ENCODE results near the gene GRAMD1B.

DNA sequence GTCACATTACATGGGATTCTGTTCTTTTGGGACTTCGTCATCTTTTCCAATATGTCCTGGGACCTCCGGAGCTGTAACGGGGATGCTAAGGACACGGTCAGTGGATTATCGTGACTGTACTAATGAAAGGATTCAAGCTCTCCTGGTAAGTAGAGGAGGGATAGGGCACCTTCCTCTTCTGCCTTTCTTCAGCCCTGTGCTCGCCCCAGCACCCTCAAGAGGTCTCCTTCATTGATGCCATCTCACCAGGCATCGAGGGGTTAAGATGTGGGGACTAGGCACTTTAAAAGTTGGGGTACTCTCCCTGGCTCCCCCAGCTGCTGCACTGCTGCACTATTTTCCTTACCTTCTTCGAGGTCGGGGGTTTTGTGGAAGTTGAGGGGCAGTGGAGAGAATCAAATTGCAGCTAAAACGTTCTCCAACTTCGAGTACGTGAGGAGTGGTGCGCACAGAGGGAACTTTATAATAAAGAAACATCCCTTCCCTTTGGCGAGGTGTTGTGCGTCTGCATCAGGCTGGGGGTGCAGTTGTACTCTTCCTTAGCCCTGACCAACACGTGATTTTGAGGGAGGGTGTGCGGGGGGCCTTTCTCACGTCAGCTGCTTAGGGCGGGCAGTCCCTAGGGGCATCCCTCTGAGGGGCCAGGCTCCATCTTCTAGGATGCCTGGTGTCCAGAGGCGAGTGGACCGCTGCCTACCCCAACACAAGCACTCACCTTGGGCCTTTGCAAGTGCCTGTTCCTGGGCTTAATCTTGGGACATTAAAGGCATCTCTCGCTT, 96.1 kb downstream of the GRAMD1B start:
- TF ChIP-seq CTCF (IDR thresholded peaks at IDR 0.05) (no peak), POLR2A (IDR thresholded peaks at IDR 0.05) (no peak), POLR2AphosphoS5 (IDR thresholded peaks at IDR 0.05) (no peak)
